Measurements from ENCODE around the gene UBR4. TPM values are rescaled to one million over a fixed set of nuclear protein-coding genes. Genes with fewer than 3 reads are reported as not detected.

Gene UBR4
- total and polyA plus RNA-seq, 10 of the 15 experiments (the other 5 are each of a cell fraction or from before 2014, with no cell fraction given) = 34.2 to 124 (median 56.2) TPM

DNA sequence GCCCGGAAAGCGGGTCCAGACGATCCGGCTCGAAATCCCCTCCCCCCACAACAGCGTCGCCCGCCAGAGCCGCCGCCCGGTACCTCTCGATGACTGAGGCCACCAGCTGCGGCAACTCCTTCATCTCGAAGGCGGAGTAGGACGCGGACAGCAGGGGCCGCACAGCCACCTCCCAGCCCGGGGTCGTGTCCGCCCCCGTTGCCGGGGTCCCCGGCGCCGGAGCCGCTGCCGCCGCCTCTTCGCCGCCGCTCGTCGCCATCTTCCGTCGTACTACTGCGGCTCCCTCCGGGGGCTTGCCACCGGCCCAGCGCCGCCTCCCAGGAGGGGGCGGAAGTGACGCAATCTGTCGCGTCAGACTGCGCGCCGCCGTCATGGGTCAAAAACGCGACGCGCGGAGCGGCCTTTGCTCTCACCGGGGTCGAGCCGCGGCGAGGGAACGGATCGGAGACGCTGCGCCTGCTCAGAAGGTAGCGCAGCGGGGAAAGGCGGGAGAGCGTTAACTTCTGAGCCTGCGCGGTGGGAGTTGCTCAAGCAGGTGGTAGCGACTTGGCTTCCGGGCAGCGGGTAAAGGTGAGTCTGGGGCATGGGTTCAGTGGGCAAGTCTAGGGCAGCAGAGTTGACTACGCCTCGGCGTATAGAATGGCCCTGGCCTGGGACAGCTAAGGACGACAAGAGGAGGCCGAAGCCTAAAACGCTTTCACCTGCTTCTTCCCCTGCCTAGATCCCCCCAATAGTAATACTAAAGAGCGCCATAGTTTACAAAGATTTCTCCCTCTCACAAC, at the start of gene UBR4 (continued):
- TF ChIP-seq MXI1 (IDR thresholded peaks at IDR 0.05; ENCODE audit: low read depth, low read length) (peak; percentile 92), PML (IDR thresholded peaks at IDR 0.05; ENCODE audit: low read length) (peak; percentile 80; the same call in 1 of the 2 replicates), IKZF2 (IDR thresholded peaks at IDR 0.05) (no peak; a peak in 1 of 4 replicates), KLF5 (IDR thresholded peaks at IDR 0.05; ENCODE audit: partially characterized antibody) (peak; percentile 57), SRF (IDR thresholded peaks at IDR 0.05; ENCODE audit: low read depth in 2 of 2, low read length in 2 of 2) (peak; percentile 41 to 90; a peak in 3 of 4 replicates), ETV6 (conservative IDR thresholded peaks at IDR 0.05 in 1 of 2, IDR thresholded peaks at IDR 0.05 in 1 of 2; ENCODE audit: borderline replicate concordance in 1 of 2, low read depth in 1 of 2) (no peak), MEF2B (IDR thresholded peaks at IDR 0.05; ENCODE audit: partially characterized antibody, poor library complexity, severe bottlenecking) (peak; percentile 4)
- TF ChIP-seq, protein P1, sequence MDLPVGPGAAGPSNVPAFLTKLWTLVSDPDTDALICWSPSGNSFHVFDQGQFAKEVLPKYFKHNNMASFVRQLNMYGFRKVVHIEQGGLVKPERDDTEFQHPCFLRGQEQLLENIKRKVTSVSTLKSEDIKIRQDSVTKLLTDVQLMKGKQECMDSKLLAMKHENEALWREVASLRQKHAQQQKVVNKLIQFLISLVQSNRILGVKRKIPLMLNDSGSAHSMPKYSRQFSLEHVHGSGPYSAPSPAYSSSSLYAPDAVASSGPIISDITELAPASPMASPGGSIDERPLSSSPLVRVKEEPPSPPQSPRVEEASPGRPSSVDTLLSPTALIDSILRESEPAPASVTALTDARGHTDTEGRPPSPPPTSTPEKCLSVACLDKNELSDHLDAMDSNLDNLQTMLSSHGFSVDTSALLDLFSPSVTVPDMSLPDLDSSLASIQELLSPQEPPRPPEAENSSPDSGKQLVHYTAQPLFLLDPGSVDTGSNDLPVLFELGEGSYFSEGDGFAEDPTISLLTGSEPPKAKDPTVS (IDR thresholded peaks at IDR 0.05; ENCODE audit: low read depth, low read length) = no peak
- TF ChIP-seq, protein P2, sequence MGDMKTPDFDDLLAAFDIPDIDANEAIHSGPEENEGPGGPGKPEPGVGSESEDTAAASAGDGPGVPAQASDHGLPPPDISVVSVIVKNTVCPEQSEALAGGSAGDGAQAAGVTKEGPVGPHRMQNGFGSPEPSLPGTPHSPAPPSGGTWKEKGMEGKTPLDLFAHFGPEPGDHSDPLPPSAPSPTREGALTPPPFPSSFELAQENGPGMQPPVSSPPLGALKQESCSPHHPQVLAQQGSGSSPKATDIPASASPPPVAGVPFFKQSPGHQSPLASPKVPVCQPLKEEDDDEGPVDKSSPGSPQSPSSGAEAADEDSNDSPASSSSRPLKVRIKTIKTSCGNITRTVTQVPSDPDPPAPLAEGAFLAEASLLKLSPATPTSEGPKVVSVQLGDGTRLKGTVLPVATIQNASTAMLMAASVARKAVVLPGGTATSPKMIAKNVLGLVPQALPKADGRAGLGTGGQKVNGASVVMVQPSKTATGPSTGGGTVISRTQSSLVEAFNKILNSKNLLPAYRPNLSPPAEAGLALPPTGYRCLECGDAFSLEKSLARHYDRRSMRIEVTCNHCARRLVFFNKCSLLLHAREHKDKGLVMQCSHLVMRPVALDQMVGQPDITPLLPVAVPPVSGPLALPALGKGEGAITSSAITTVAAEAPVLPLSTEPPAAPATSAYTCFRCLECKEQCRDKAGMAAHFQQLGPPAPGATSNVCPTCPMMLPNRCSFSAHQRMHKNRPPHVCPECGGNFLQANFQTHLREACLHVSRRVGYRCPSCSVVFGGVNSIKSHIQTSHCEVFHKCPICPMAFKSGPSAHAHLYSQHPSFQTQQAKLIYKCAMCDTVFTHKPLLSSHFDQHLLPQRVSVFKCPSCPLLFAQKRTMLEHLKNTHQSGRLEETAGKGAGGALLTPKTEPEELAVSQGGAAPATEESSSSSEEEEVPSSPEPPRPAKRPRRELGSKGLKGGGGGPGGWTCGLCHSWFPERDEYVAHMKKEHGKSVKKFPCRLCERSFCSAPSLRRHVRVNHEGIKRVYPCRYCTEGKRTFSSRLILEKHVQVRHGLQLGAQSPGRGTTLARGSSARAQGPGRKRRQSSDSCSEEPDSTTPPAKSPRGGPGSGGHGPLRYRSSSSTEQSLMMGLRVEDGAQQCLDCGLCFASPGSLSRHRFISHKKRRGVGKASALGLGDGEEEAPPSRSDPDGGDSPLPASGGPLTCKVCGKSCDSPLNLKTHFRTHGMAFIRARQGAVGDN (IDR thresholded peaks at IDR 0.05) = peak; percentile 97
- TF ChIP-seq, protein P3, sequence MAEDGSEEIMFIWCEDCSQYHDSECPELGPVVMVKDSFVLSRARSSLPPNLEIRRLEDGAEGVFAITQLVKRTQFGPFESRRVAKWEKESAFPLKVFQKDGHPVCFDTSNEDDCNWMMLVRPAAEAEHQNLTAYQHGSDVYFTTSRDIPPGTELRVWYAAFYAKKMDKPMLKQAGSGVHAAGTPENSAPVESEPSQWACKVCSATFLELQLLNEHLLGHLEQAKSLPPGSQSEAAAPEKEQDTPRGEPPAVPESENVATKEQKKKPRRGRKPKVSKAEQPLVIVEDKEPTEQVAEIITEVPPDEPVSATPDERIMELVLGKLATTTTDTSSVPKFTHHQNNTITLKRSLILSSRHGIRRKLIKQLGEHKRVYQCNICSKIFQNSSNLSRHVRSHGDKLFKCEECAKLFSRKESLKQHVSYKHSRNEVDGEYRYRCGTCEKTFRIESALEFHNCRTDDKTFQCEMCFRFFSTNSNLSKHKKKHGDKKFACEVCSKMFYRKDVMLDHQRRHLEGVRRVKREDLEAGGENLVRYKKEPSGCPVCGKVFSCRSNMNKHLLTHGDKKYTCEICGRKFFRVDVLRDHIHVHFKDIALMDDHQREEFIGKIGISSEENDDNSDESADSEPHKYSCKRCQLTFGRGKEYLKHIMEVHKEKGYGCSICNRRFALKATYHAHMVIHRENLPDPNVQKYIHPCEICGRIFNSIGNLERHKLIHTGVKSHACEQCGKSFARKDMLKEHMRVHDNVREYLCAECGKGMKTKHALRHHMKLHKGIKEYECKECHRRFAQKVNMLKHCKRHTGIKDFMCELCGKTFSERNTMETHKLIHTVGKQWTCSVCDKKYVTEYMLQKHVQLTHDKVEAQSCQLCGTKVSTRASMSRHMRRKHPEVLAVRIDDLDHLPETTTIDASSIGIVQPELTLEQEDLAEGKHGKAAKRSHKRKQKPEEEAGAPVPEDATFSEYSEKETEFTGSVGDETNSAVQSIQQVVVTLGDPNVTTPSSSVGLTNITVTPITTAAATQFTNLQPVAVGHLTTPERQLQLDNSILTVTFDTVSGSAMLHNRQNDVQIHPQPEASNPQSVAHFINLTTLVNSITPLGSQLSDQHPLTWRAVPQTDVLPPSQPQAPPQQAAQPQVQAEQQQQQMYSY (CRISPR knock-in tag; IDR thresholded peaks at IDR 0.05) = no peak
- TF ChIP-seq, protein P4, sequence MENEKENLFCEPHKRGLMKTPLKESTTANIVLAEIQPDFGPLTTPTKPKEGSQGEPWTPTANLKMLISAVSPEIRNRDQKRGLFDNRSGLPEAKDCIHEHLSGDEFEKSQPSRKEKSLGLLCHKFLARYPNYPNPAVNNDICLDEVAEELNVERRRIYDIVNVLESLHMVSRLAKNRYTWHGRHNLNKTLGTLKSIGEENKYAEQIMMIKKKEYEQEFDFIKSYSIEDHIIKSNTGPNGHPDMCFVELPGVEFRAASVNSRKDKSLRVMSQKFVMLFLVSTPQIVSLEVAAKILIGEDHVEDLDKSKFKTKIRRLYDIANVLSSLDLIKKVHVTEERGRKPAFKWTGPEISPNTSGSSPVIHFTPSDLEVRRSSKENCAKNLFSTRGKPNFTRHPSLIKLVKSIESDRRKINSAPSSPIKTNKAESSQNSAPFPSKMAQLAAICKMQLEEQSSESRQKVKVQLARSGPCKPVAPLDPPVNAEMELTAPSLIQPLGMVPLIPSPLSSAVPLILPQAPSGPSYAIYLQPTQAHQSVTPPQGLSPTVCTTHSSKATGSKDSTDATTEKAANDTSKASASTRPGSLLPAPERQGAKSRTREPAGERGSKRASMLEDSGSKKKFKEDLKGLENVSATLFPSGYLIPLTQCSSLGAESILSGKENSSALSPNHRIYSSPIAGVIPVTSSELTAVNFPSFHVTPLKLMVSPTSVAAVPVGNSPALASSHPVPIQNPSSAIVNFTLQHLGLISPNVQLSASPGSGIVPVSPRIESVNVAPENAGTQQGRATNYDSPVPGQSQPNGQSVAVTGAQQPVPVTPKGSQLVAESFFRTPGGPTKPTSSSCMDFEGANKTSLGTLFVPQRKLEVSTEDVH (IDR thresholded peaks at IDR 0.05; ENCODE audit: low read depth, partially characterized antibody) = peak; percentile 70
- TF ChIP-seq, protein P5, sequence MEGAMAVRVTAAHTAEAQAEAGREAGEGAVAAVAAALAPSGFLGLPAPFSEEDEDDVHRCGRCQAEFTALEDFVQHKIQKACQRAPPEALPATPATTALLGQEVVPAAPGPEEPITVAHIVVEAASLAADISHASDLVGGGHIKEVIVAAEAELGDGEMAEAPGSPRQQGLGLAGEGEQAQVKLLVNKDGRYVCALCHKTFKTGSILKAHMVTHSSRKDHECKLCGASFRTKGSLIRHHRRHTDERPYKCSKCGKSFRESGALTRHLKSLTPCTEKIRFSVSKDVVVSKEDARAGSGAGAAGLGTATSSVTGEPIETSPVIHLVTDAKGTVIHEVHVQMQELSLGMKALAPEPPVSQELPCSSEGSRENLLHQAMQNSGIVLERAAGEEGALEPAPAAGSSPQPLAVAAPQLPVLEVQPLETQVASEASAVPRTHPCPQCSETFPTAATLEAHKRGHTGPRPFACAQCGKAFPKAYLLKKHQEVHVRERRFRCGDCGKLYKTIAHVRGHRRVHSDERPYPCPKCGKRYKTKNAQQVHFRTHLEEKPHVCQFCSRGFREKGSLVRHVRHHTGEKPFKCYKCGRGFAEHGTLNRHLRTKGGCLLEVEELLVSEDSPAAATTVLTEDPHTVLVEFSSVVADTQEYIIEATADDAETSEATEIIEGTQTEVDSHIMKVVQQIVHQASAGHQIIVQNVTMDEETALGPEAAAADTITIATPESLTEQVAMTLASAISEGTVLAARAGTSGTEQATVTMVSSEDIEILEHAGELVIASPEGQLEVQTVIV (IDR thresholded peaks at IDR 0.05; ENCODE audit: borderline replicate concordance, partially characterized antibody) = no peak

Data from GM12878 (cell line).